ENCODE results near the gene KIAA1549. TPM values are rescaled to one million over a fixed set of nuclear protein-coding genes. Genes with fewer than 3 reads are reported as not detected.
"Not testable (repeated sequence)": the region's sequence is repeated elsewhere in the genome, so short reads cannot be mapped to it uniquely, and the experiment has no call there.

KIAA1549 gene
- total and polyA plus RNA-seq, 9 of the 15 experiments (the other 6 are each of a cell fraction or from before 2014, with no cell fraction given), result 0.01 to 0.29 (median 0.07) TPM

DNA sequence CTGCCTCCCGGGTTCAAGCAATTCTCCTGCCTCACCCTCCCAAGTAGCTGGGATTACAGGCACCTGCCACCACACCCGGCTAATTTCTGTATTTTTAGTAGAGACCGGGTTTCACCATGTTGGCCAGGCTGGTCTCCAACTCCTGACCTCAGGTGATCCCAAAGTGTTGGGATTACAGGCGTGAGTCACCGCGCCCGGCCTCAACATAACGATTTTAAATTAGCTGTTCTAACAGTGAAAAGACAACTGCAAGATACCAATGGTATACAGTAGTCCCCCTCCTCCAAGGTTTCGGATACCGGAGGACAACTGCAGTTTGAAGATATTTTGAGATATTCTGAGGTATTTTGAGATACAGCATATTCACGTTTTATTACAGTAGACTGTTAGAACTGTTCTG lies 5.0 kb downstream of the KIAA1549 start:
- H3K36me3 ChIP-seq (ENCODE audit: control insufficient read depth, insufficient read depth, low read length); H3K27ac ChIP-seq (ENCODE audit: extremely low read depth, low read depth, low read length); H3K4me2 ChIP-seq (ENCODE audit: insufficient read depth, low read length); CTCF ChIA-PET (ENCODE audit: low intra/inter-chr PET ratio); H2AFZ ChIP-seq (ENCODE audit: low read depth, low read length); H3K4me1 ChIP-seq (replicated peaks in 1 of 2; ENCODE audit: control insufficient read depth in 2 of 2, insufficient read depth in 2 of 2, low read length in 2 of 2); DNase-seq (ENCODE audit: extremely low read depth in 1 of 4, low spot score in 3 of 4); H3K4me3 ChIP-seq; H3K9me1 ChIP-seq (ENCODE audit: control insufficient read depth, insufficient read depth, low read length); H3K79me2 ChIP-seq (ENCODE audit: control insufficient read depth, insufficient read depth, low read length); BruUV-seq (replicated peaks); intact Hi-C loops (cut with micrococcal nuclease); in situ Hi-C loops (cut with MboI); ATAC-seq; H3K9me3 ChIP-seq (replicated peaks; ENCODE audit: control insufficient read depth, insufficient read depth, low read depth, low read length); H3K9ac ChIP-seq (ENCODE audit: insufficient read depth in 1 of 2, low read depth in 2 of 2, low read length in 2 of 2); H4K20me1 ChIP-seq (replicated peaks; ENCODE audit: control insufficient read depth, insufficient read depth, low read length); FAIRE-seq: not testable (repeated sequence)
- peak; percentile 20 for TF ChIP-seq CBX8 (IDR thresholded peaks at IDR 0.05; ENCODE audit: borderline replicate concordance, extremely low read depth, low read depth, low read length, poor library complexity, severe bottlenecking)
- POLR2A ChIA-PET, result interaction anchor here (0.6 to 1.4 kb wide), 4 partner anchors 13 to 998 kb away, joined by 3 read pairs; no protein-coding TSS in a partner anchor
- WGBS (ENCODE audit: insufficient coverage, low coverage, missing lambda C conversion rate), result 3% methylated on average over 11 of the region's 11 CpGs
- peaks cover 76 to 79% of the 10 kb centered on the region in 2 experiments for H3K27me3 ChIP-seq (ENCODE audit: control insufficient read depth in 2 of 2, insufficient read depth in 2 of 2, low read length in 2 of 2)

DNA sequence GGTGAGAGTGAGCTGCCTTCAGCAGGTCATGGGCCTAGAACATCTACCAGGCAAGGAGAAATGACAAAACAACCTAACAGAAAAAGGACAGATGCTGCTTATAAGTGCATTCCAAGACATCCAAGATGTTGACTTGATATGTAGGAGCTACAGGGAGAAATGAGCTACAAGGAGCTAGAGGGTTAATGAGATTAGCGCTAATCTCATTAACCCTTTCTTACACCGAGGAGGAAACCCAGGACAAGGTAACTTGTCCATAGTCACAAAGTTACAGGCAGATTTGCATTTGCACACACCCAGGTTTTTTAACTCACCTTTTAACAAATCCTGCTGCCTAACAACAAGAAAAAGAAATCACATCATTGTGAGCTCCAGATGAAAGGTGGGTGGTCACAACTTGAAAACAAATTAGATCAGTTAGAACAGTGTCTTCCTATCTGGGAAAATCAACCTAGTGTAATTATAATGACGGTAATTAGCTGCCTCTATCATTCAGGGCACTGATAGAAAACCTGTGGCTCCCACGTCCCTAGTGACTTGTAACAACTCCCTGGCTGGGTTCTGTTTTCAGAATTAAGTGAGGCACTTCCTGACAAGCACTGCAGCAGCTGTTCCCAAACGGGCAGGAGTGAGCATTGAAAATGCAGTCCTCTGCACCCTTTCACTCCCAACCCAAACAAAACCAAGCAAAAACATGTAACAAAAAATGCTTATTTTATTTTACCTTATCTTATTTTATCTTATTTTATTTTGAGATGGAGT lies 5.7 kb downstream of the KIAA1549 start:
- POLR2A ChIA-PET, result interaction anchor here (0.6 to 1.4 kb wide), 3 partner anchors 16 to 997 kb away, joined by 3 read pairs; no protein-coding TSS in a partner anchor
- ATAC-seq, result no peak
- no peak for DNase-seq (ENCODE audit: extremely low read depth in 1 of 4, low spot score in 3 of 4)
- TF ChIP-seq SIN3A (IDR thresholded peaks at IDR 0.05; ENCODE audit: borderline replicate concordance in 2 of 2, control insufficient read depth in 1 of 2, low read depth in 2 of 2, low read length in 2 of 2) (no peak), FOSL1 (tag; conservative IDR thresholded peaks at IDR 0.05) (0 out of 2 replicates have a peak, but pooled peaks have one; percentile 11)
- no peak overlapping the region for H3K4me3 ChIP-seq
- no peaks in the 10 kb centered on the region for H3K36me3 ChIP-seq (ENCODE audit: control insufficient read depth, insufficient read depth, low read length)
- H3K9ac ChIP-seq (ENCODE audit: insufficient read depth in 1 of 2, low read depth in 2 of 2, low read length in 2 of 2), result no peak overlapping the region
- CTCF ChIA-PET (ENCODE audit: low intra/inter-chr PET ratio), result no interaction called here
- no peaks in the 10 kb centered on the region for H3K79me2 ChIP-seq (ENCODE audit: control insufficient read depth, insufficient read depth, low read length)
- H3K4me2 ChIP-seq (ENCODE audit: insufficient read depth, low read length), result no peak overlapping the region
- intact Hi-C loops (cut with micrococcal nuclease), result no loop called here
- H3K27ac ChIP-seq (ENCODE audit: extremely low read depth, low read depth, low read length), result no peak overlapping the region
- no peaks in the 10 kb centered on the region for H3K9me1 ChIP-seq (ENCODE audit: control insufficient read depth, insufficient read depth, low read length)
- no peak for FAIRE-seq
- no peaks in the 10 kb centered on the region for H3K9me3 ChIP-seq (replicated peaks; ENCODE audit: control insufficient read depth, insufficient read depth, low read depth, low read length)
- H3K4me1 ChIP-seq (replicated peaks in 1 of 2; ENCODE audit: control insufficient read depth in 2 of 2, insufficient read depth in 2 of 2, low read length in 2 of 2), result peaks cover 0 to 1% of the 10 kb centered on the region in 2 experiments; a peak in 1 of 5 replicates
- 0 out of 2 replicates have a peak, but pooled peaks cover 7% of the 10 kb centered on the region for H4K20me1 ChIP-seq (replicated peaks; ENCODE audit: control insufficient read depth, insufficient read depth, low read length)
- BruUV-seq (replicated peaks), result no TSS peak
- H3K27me3 ChIP-seq (ENCODE audit: control insufficient read depth in 2 of 2, insufficient read depth in 2 of 2, low read length in 2 of 2), result peaks cover 76 to 81% of the 10 kb centered on the region in 2 experiments
- WGBS (ENCODE audit: insufficient coverage, low coverage, missing lambda C conversion rate), result 0% methylated on average over 5 of the region's 5 CpGs
- H2AFZ ChIP-seq (ENCODE audit: low read depth, low read length), result no peak overlapping the region
- in situ Hi-C loops (cut with MboI), result no loop called here
